RKO (cell line): ENCODE data around the gene ST6GAL1.

Experiments
- DNase-seq: peaks from one replicate; pipeline ENCODE4 v3.0.0-alpha.2; 2016; ENCODE audit warnings: low spot score

The ST6GAL1 gene

DNA sequence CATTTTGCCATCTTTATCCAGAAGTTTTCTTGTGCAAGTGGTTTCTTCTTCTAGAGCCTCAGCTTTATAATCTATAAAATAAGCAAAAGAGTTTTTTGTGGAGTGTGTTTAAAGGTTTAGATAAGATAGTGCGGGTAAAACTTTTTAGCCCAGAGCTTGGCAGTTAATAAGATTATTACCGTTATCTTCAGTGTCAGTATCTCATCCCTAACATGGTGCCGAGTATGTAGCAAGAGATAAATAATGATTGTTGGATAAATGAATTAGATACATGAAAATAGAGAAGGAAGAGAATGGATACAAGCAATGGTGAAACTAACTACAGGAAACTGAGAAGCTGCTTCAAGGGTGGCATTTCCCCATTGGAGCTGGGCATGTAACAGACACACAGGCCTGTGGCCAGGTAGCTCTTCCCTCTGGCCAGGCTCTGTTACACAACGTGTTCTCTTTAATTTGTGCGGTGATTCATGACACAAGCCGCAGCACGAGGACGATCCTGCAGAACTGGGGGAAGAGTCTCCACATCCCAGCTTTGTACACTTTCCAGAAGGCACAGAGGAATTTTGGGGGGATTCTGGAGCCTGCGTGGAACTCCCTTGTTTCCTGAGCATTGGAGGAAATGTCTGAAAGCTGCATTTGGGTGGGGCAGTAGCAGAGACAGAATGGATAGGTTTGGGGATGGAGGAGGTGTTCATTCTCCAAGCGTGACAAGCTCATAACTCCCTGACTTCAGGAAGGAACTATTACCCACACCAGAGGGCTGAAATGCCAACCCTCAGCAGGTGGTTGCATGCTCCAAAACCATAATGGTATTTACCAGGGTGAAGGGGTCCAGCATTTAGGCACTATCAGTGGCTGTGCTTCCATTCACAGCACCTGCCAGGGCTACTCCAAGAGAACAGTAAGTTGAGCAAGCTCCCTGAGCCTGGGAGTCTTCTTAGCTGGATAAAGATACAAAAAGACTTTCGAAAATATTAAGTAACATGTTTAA lies 14.2 kb upstream of the ST6GAL1 start:
- DNase-seq: no peak

DNA sequence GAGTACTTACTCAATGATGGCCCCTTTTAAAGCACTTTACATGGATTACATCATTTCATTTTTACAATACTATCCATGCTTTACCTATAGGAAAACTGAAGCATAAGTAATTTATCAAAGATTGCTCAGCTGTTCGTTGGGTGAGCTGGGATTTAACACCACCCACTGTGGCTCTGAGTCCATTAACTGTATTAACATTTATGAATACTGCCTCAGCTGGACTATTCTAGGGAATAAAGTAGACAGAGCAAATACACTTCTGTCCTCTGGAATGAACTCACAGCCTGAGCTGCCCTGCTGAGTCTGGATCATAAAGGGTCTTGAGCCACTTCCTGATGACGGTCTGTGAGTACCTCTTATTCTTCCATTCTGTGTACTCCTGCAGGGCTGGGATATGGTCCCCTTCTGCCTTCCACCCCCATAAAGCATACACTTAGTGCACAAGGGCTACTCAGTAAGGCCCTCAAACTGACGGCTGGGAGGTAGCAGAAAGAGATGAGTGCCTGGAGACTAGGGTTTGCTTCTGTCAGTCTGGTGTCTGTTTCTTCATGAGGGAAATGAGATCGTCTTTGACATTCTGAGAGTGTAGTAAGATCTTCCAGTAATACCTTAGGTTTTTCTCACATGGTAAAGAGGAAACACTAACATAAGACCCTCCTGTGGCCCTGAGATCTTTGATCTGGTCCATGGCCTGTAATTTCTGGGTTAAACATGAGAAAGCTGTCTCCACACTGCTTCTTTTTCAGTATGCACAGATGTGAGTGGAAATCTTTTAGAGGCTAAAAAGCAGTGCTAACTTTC lies 12.6 kb upstream of the ST6GAL1 start:
- no peak for DNase-seq

- no peak for DNase-seq
These were observed 10.0 kb upstream of the ST6GAL1 start for GRCh38 chr3:186920301-186920700.

DNA sequence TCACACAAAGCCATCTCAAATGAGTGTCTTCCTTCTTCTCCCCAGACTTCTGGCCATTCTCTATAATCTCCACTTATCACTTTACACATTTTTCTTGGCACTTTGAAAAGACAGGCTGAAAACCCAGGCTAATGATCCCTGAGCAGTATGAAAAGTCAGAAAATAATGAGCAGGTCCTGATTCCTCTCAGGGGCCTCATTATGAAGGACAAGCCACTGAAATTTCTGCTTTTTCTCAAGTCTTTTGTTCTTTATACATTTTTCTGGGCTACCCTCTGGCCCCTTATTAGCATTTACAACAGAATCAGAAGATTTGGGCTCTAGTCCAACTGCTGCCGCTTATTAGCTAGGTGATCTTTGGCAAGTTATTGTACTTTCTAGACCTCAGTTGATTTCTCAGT lies 9.5 kb upstream of the ST6GAL1 start:
- no peak for DNase-seq

- DNase-seq: no peak
These were observed 8.7 kb upstream of the ST6GAL1 start for GRCh38 chr3:186921578-186921977.

GRCh38 chr3:186922224-186922623 lies 8.1 kb upstream of the ST6GAL1 start:
- no peak for DNase-seq

DNA sequence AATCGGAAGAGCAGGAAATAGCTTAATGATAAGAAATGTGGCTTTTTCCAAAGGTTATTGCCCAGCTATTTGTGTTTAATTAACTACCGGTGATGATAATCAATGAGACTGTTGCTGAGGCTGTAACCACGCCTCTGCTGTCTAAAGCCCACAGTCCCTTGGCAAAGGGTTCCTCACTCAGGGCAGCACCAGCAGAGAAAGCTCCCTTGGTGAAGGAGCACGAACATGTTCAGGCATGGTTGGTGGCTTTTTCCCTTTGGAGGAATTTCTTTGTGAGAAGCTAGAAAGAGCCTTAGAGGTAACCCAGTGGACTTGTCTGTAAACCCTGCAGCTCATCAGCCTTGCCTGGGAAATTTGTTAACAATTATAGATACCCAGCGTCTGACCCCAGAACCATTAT lies 7.5 kb upstream of the ST6GAL1 start:
- DNase-seq: no peak

GRCh38 chr3:186923241-186923640 lies 7.1 kb upstream of the ST6GAL1 start:
- DNase-seq: no peak

DNA sequence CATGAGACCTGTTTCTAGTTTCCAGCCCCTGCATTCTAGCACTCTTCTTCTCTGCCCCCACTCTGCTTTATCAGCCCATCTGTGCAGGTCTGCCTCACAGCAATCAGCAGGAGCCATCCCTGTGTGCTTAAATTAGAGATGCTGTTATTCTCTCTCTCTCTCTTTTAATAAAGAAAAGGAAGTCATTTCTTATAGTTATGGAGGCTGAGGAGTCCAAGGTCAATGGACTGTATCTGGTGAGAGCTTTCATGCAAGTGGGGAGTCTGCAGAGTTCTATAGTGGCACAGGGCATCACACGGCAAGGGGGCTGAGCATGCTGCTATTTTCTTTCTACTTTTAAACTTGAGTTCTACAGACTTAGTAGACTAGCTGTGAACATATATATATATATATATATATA lies 4.5 kb upstream of the ST6GAL1 start:
- no peak for DNase-seq

GRCh38 chr3:186929186-186929585 lies 1.1 kb upstream of the ST6GAL1 start:
- no peak for DNase-seq

DNA sequence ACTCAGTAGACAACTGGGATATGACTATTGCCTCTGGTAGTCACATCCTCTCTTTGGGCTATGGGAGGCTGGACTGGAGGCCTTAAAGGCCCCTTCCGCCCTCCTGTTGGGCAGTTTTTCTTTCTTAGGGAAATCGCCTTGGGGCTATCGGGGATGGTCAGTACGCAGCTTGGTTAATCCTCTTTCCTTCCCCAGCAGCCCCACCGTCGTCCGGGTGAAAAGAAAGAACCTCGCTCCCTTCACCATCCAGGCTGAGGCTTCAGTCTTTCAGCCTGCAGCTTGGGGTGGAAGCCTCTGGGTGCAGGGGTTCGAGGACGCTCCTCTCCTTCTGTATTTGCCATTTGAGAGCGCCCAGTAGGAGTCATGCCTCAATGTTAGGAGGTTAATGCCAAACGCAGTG lies 641 bp upstream of the ST6GAL1 start:
- DNase-seq: no peak

DNA sequence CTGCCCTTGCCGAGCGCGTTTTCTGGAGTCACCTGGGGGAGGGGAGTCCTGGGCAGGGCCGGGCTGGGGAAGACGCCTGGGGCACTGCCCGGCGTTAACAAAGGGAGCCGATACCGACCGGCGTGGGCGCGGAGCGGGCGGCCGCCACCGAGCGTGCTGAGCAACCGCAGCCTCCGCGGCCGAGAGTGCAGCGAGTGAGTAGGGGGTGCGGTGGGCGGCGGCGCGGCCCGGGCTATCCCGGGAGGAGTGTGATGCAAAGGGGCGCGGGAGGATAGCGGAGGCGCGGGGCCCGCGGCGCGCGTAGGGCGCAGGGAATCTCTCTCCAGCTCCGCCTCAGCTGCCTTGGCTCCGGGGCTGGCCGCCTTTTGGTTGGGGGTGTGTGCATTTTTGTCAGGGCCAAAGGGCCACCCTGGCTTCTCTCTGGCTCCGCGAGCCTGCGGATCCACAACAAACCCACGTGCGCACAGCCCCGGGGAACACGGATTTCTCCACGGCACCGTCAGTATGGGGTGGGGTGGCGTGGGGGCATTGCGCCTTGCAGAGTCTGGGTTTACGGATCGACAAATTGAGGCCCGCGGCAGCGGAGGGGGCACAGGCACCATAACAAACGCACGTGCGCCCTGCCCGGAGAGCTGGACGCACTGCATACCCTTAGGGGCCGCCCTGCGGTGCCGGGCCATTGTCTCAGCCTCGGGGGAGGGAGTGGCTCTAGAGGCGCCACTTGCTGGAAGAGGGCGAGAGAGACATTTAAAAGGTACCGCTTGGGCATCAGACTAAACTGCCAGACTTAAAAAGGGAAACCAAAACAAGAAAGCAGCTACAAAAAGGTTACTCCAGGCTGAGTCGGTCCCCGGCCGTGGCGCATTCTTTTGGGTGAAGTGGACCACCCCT lies 560 bp downstream of the ST6GAL1 start:
- DNase-seq: peak; percentile 87

- DNase-seq: peak; percentile 54
These were observed 1.4 kb downstream of the ST6GAL1 start for GRCh38 chr3:186931532-186932280.

GRCh38 chr3:186932281-186933181 lies 2.2 kb downstream of the ST6GAL1 start:
- peak; percentile 34 for DNase-seq

GRCh38 chr3:186933816-186934215 lies 3.5 kb downstream of the ST6GAL1 start:
- no peak for DNase-seq

GRCh38 chr3:186935133-186935532 lies 4.8 kb downstream of the ST6GAL1 start:
- DNase-seq: no peak

DNA sequence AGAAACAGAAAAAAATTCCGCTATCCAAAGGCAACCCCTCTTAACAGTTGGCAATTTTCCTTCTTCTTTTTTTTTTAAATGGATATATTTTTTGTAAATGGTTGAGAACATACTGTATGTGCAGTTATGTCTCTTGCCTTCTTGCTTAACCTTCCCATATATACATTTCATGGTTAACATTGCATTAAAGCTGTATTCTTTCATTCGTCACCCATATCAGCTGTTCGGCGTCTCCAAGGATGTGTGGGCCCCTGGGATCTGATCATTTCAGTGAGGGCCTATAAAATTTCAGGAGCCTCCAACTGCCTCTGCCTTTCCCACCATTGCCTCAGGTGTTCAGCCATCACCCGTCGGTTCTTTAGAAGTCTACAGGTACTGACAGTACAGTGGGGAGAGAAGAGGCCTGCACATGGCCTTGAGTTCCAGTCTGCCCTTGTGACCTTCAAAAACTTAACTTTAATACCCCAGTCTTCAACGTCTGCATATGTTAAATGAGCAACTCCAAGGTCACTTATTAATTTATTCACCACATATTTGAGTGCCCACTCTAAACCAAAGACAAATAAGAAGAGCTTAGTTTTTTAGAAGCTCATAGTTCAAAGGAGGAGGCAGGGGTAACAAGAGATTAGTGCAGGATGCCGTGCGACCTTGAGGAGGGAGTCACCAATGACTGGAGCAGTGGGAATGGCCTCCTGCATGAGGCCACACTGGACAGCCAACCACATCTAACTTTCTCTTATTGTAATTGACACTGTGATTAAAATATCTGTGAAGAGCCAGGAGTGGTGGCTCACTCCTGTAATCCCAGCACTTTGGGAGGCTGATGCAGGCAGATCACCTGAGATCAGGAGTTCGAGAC lies 6.9 kb downstream of the ST6GAL1 start:
- no peak for DNase-seq

GRCh38 chr3:186938716-186939115 lies 8.4 kb downstream of the ST6GAL1 start:
- no peak for DNase-seq

DNA sequence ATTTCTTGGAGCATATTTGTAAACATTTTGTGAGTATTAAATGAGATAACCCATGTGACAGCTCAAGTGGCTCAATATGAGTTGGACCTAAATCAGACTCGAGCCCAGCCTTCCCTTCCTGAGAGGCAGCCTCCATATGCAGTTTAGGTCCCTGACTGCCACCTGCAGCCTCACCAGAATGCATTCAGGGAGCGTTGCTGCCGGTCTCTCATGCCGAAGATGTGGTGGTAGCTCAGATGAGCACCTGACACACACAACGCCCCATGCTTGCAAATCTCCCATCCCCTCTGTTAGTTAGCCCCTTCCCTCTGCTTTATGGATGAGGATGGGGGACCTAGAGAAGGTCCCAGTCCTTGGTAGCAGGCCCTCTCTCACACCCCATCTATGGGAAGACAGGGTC lies 9.2 kb downstream of the ST6GAL1 start:
- no peak for DNase-seq
